ENCODE data around the gene SORD. TPM values are rescaled to one million over a fixed set of nuclear protein-coding genes. Genes with fewer than 3 reads are reported as not detected.

Gene SORD
- total and polyA plus RNA-seq, 9 of the 15 experiments (the other 6 are each of a cell fraction or from before 2014, with no cell fraction given): 5.9 to 79.2 (median 29.6) TPM

DNA sequence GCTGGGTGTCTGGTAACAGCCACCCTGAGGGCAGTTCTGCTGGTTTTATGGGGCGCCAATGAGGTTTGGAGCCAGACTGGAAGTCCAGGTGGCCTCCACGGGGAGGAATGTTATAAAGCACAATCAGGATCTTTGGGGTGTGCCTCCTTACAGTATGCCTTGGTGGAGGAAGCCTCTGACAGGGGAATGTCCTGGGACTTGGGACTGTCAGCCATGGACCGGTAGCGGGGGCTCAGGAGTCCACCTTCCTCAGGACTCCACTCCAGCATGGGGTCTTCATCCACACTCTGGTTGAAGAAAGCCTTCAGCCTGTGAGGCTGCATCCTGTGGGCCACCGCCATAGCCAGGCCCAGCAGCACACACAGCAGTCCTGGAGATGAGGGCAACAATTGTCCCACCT lies 96.0 kb downstream of the SORD start (continued):
- TF ChIP-seq, protein P1, sequence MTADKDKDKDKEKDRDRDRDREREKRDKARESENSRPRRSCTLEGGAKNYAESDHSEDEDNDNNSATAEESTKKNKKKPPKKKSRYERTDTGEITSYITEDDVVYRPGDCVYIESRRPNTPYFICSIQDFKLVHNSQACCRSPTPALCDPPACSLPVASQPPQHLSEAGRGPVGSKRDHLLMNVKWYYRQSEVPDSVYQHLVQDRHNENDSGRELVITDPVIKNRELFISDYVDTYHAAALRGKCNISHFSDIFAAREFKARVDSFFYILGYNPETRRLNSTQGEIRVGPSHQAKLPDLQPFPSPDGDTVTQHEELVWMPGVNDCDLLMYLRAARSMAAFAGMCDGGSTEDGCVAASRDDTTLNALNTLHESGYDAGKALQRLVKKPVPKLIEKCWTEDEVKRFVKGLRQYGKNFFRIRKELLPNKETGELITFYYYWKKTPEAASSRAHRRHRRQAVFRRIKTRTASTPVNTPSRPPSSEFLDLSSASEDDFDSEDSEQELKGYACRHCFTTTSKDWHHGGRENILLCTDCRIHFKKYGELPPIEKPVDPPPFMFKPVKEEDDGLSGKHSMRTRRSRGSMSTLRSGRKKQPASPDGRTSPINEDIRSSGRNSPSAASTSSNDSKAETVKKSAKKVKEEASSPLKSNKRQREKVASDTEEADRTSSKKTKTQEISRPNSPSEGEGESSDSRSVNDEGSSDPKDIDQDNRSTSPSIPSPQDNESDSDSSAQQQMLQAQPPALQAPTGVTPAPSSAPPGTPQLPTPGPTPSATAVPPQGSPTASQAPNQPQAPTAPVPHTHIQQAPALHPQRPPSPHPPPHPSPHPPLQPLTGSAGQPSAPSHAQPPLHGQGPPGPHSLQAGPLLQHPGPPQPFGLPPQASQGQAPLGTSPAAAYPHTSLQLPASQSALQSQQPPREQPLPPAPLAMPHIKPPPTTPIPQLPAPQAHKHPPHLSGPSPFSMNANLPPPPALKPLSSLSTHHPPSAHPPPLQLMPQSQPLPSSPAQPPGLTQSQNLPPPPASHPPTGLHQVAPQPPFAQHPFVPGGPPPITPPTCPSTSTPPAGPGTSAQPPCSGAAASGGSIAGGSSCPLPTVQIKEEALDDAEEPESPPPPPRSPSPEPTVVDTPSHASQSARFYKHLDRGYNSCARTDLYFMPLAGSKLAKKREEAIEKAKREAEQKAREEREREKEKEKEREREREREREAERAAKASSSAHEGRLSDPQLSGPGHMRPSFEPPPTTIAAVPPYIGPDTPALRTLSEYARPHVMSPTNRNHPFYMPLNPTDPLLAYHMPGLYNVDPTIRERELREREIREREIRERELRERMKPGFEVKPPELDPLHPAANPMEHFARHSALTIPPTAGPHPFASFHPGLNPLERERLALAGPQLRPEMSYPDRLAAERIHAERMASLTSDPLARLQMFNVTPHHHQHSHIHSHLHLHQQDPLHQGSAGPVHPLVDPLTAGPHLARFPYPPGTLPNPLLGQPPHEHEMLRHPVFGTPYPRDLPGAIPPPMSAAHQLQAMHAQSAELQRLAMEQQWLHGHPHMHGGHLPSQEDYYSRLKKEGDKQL (CRISPR knock-in tag; IDR thresholded peaks at IDR 0.05; ENCODE audit: borderline replicate concordance): no peak

DNA sequence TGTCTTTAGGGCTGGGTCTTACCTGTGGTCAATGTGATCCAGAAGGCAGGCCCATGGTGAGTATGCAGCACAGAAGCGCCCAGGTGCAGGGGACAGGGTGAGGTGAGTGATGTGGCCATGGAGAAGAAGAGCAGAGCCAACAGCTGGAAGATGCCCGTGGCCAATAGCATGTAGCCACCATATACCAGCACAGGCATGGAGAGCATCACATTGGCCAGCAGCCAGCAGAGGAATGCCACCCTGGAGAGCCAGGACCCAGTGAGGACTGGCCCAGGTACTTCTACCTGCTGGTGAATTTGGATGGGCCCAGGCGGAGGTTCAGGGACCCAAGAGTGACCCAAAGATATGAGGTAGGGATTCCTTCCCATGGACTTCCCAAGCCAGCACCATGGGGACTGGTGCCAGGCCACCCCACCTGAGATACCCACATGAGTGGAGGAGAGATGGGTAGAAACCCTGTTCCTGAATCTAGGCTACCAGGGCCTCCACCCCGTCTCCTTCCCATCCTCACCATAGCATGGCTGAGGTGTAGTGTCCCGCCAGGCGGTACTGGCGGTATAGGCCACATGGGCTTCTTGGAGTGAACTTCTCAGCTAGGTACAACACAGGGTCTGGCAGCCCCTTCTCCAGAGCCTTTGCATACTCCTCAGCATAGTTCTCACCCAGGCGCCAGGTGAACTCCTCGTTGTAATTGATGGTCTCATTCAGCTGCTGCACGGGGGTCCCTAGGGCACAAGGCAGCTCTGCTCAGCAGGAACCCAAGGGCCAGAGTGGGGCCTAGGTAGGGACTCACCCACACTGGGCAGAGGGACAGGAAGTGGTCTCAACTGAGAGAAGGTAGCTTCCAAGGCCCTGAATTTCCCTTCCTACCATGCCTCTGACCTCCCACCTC lies 97.3 kb downstream of the SORD start:
- ATAC-seq (no peak), FAIRE-seq (no peak), DNase-seq (ENCODE audit: extremely low read depth in 1 of 4, low spot score in 3 of 4) (no peak)
- intact Hi-C loops (cut with micrococcal nuclease) (no loop called here), in situ Hi-C loops (cut with MboI) (loop anchor here (25.0 kb wide), 1 partner anchor 158 kb away; the partner anchor contains the start of gene TERB2)
- H3K4me3 ChIP-seq: no peak overlapping the region
- no peaks in the 10 kb centered on the region for H3K9me1 ChIP-seq (ENCODE audit: control insufficient read depth, insufficient read depth, low read length)
- no peaks in the 10 kb centered on the region for H3K9me3 ChIP-seq (replicated peaks; ENCODE audit: control insufficient read depth, insufficient read depth, low read depth, low read length)
- H3K4me2 ChIP-seq (ENCODE audit: insufficient read depth, low read length): no peak overlapping the region
- peaks cover 7 to 32% of the 10 kb centered on the region in 2 experiments; a peak in 4 of 5 replicates for H3K27me3 ChIP-seq (ENCODE audit: control insufficient read depth in 2 of 2, insufficient read depth in 2 of 2, low read length in 2 of 2)
- ChIA-PET POLR2A (interaction anchor here (0.6 to 1.0 kb wide), 2 partner anchors 10 to 51 kb away, joined by 3 to 7 read pairs; no protein-coding TSS in a partner anchor), CTCF (ENCODE audit: low intra/inter-chr PET ratio) (no interaction called here)
- no peak overlapping the region for H3K9ac ChIP-seq (ENCODE audit: insufficient read depth in 1 of 2, low read depth in 2 of 2, low read length in 2 of 2)
- no peak overlapping the region for H3K27ac ChIP-seq (ENCODE audit: extremely low read depth, low read depth, low read length)
- H4K20me1 ChIP-seq (replicated peaks; ENCODE audit: control insufficient read depth, insufficient read depth, low read length): no peaks in the 10 kb centered on the region
- no TSS peak for BruUV-seq (replicated peaks)
- H2AFZ ChIP-seq (ENCODE audit: low read depth, low read length): no peak overlapping the region
- H3K36me3 ChIP-seq (ENCODE audit: control insufficient read depth, insufficient read depth, low read length): no peaks in the 10 kb centered on the region
- no peaks in the 10 kb centered on the region for H3K79me2 ChIP-seq (ENCODE audit: control insufficient read depth, insufficient read depth, low read length)
- TF ChIP-seq ZNF134 (CRISPR knock-in tag; conservative IDR thresholded peaks at IDR 0.05): no peak
- TF ChIP-seq, protein P2, sequence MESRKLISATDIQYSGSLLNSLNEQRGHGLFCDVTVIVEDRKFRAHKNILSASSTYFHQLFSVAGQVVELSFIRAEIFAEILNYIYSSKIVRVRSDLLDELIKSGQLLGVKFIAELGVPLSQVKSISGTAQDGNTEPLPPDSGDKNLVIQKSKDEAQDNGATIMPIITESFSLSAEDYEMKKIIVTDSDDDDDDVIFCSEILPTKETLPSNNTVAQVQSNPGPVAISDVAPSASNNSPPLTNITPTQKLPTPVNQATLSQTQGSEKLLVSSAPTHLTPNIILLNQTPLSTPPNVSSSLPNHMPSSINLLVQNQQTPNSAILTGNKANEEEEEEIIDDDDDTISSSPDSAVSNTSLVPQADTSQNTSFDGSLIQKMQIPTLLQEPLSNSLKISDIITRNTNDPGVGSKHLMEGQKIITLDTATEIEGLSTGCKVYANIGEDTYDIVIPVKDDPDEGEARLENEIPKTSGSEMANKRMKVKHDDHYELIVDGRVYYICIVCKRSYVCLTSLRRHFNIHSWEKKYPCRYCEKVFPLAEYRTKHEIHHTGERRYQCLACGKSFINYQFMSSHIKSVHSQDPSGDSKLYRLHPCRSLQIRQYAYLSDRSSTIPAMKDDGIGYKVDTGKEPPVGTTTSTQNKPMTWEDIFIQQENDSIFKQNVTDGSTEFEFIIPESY (CRISPR knock-in tag; IDR thresholded peaks at IDR 0.05): peak; percentile 68
- peaks cover 0 to 14% of the 10 kb centered on the region in 2 experiments; a peak in 3 of 5 replicates for H3K4me1 ChIP-seq (replicated peaks in 1 of 2; ENCODE audit: control insufficient read depth in 2 of 2, insufficient read depth in 2 of 2, low read length in 2 of 2)
- WGBS (ENCODE audit: insufficient coverage, low coverage, missing lambda C conversion rate): 33% methylated on average over 10 of the region's 10 CpGs

Data from K562 (cell line).